ENCODE data around the gene ACSF2. TPM values are rescaled to one million over a fixed set of nuclear protein-coding genes. Genes with fewer than 3 reads are reported as not detected.

ACSF2 gene
- total and polyA plus RNA-seq, 2 donors (not counting 3 experiments of a cell fraction or from before 2014, with no cell fraction given) = 33.2 to 37.2 TPM

- intact Hi-C loops (cut with micrococcal nuclease) (no loop called here), dilution Hi-C loops (cut with MboI; ENCODE audit: extremely low pct_ligation_motif_present, low sequenced_read_pairs) (no loop called here)
- H3K9me3 ChIP-seq (replicated peaks; ENCODE audit: control insufficient read depth, insufficient read depth, low read length) = no peaks in the 10 kb centered on the region
- no peak overlapping the region for H2AFZ ChIP-seq (ENCODE audit: low read depth, low read length)
- ChIA-PET CTCF (no interaction called here), POLR2A (no interaction called here)
- H3K4me1 ChIP-seq (ENCODE audit: control insufficient read depth, extremely low read depth, insufficient read depth, low read length) = peaks cover 5% of the 10 kb centered on the region
- H3K9ac ChIP-seq (replicated peaks; ENCODE audit: extremely low read depth, insufficient read depth, low read length) = no peak overlapping the region
- no peaks in the 10 kb centered on the region for H3K79me2 ChIP-seq (ENCODE audit: control insufficient read depth, insufficient read depth, low read length)
- no peak for TF ChIP-seq POLR2AphosphoS5 (IDR thresholded peaks at IDR 0.05; ENCODE audit: insufficient read depth, low read depth, low read length)
- no peak for TF ChIP-seq FOS (IDR thresholded peaks at IDR 0.05; ENCODE audit: borderline replicate concordance, insufficient read depth, low read length)
- no peak for TF ChIP-seq MYC (IDR thresholded peaks at IDR 0.05; ENCODE audit: low read depth, low read length)
- H4K20me1 ChIP-seq (replicated peaks; ENCODE audit: control insufficient read depth, extremely low read depth, insufficient read depth, low read length) = no peaks in the 10 kb centered on the region
- H3K4me3 ChIP-seq (replicated peaks in 1 of 3; ENCODE audit: insufficient read depth in 1 of 3, low read depth in 1 of 3, low read length in 3 of 3) = no peak overlapping the region
- FAIRE-seq = no peak
- no peaks in the 10 kb centered on the region for H3K36me3 ChIP-seq (ENCODE audit: control insufficient read depth in 2 of 2, extremely low read depth in 1 of 2, insufficient read depth in 2 of 2, low read length in 2 of 2)
- DNase-seq (ENCODE audit: low read depth, low spot score) = no peak
- BruUV-seq (replicated peaks) = no TSS peak
- H3K9me1 ChIP-seq (replicated peaks; ENCODE audit: control insufficient read depth, extremely low read depth, insufficient read depth, low read length) = no peaks in the 10 kb centered on the region
- no peak overlapping the region for H3K27ac ChIP-seq (ENCODE audit: insufficient read depth, low read depth, low read length)
- peaks cover 0 to 1% of the 10 kb centered on the region in 2 experiments for H3K27me3 ChIP-seq (ENCODE audit: control insufficient read depth in 2 of 2, insufficient read depth in 2 of 2, low read length in 2 of 2)
- H3K4me2 ChIP-seq (ENCODE audit: insufficient read depth, low read length) = no peak overlapping the region
These were observed 97.2 kb downstream of the ACSF2 start for GRCh38 chr17:50523208-50523607.

Small RNA genes within 50 kb of the gene (small RNA-seq; reads per million reads assigned to genes)
- gene RF00019 (ENCODE audit: insufficient read depth, insufficient read length, low read depth, low replicate concordance) = not detected

Other genes starting within 250 kb of the ACSF2 start
- gene COL1A1, start 224.6 kb upstream of the ACSF2 start, total RNA-seq = 0.07 and 0.23 TPM in 2 replicates
- gene COL1A1, start 224.6 kb upstream of the ACSF2 start, polyA plus RNA-seq = 0.02 and 0.07 TPM in 2 replicates
- not detected in 2 replicates for gene TMEM92, start 151.8 kb upstream of the ACSF2 start, total RNA-seq
- gene TMEM92, start 151.8 kb upstream of the ACSF2 start, polyA plus RNA-seq = 0.03 and 0.06 TPM in 2 replicates
- 26.6 and 29.9 TPM in 2 replicates for gene XYLT2, start 80.1 kb upstream of the ACSF2 start, total RNA-seq
- 19.1 and 24.0 TPM in 2 replicates for gene XYLT2, start 80.1 kb upstream of the ACSF2 start, polyA plus RNA-seq
- 72.2 and 76.2 TPM in 2 replicates for gene MRPL27, start 53.0 kb upstream of the ACSF2 start, total RNA-seq
- gene MRPL27, start 53.0 kb upstream of the ACSF2 start, polyA plus RNA-seq = 119 and 158 TPM in 2 replicates
- 7.3 and 9.1 TPM in 2 replicates for gene EME1, start 53.0 kb upstream of the ACSF2 start, total RNA-seq
- gene EME1, start 53.0 kb upstream of the ACSF2 start, polyA plus RNA-seq = 4.3 and 5.6 TPM in 2 replicates
- gene LRRC59, start 28.7 kb upstream of the ACSF2 start, total RNA-seq = 179 and 183 TPM in 2 replicates
- gene LRRC59, start 28.7 kb upstream of the ACSF2 start, polyA plus RNA-seq = 88.3 and 93.9 TPM in 2 replicates
- gene CHAD, start 42.7 kb downstream of the ACSF2 start, total RNA-seq = not detected in 2 replicates
- gene CHAD, start 42.7 kb downstream of the ACSF2 start, polyA plus RNA-seq = not detected in 2 replicates
- gene RSAD1, start 52.6 kb downstream of the ACSF2 start, total RNA-seq = 33.1 and 35.5 TPM in 2 replicates
- gene RSAD1, start 52.6 kb downstream of the ACSF2 start, polyA plus RNA-seq = 18.4 and 20.3 TPM in 2 replicates
- gene MYCBPAP, start 82.2 kb downstream of the ACSF2 start, total RNA-seq = 0.25 and 0.66 TPM in 2 replicates
- gene MYCBPAP, start 82.2 kb downstream of the ACSF2 start, polyA plus RNA-seq = 0.05 and 0.40 TPM in 2 replicates
- gene EPN3, start 106.5 kb downstream of the ACSF2 start, total RNA-seq = not detected in 2 replicates
- gene EPN3, start 106.5 kb downstream of the ACSF2 start, polyA plus RNA-seq = not detected in 2 replicates
- gene SPATA20, start 121.0 kb downstream of the ACSF2 start, total RNA-seq = 31.4 and 42.3 TPM in 2 replicates
- gene SPATA20, start 121.0 kb downstream of the ACSF2 start, polyA plus RNA-seq = 51.5 and 52.7 TPM in 2 replicates
- not detected in 2 replicates for gene CACNA1G, start 134.5 kb downstream of the ACSF2 start, total RNA-seq
- not detected in 2 replicates for gene CACNA1G, start 134.5 kb downstream of the ACSF2 start, polyA plus RNA-seq
- 1.1 and 2.1 TPM in 2 replicates for gene ABCC3, start 208.7 kb downstream of the ACSF2 start, total RNA-seq
- 2.6 and 4.2 TPM in 2 replicates for gene ABCC3, start 208.7 kb downstream of the ACSF2 start, polyA plus RNA-seq

Data from endothelial cell of umbilical vein (primary cell).